Measurements from ENCODE around the gene SPRR2A.
"Not testable (repeated sequence)": the region's sequence is repeated elsewhere in the genome, so short reads cannot be mapped to it uniquely, and the experiment has no call there.

SPRR2A gene

DNA sequence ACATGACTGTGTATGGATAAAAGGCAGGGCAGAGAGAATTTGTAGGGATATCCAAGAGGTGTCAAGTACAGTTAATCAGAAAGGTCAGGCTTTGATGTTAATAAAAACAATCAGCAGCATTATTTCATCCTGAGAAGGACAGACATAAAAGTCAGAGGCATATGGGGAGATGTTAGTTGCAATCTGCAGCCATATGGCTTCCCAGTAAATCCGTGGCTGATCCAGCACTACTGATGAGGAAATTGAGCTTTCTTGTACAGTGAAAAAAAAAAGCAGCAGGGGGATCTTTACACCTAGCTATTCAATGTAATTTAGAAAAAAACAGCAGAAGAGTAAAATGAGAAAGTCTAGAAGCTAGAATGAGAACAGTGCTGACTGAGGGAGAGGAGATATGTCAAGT, 28.5 kb downstream of the SPRR2A start:
- DNase-seq (ENCODE audit: low spot score) = no peak
- TF ChIP-seq, protein P1, sequence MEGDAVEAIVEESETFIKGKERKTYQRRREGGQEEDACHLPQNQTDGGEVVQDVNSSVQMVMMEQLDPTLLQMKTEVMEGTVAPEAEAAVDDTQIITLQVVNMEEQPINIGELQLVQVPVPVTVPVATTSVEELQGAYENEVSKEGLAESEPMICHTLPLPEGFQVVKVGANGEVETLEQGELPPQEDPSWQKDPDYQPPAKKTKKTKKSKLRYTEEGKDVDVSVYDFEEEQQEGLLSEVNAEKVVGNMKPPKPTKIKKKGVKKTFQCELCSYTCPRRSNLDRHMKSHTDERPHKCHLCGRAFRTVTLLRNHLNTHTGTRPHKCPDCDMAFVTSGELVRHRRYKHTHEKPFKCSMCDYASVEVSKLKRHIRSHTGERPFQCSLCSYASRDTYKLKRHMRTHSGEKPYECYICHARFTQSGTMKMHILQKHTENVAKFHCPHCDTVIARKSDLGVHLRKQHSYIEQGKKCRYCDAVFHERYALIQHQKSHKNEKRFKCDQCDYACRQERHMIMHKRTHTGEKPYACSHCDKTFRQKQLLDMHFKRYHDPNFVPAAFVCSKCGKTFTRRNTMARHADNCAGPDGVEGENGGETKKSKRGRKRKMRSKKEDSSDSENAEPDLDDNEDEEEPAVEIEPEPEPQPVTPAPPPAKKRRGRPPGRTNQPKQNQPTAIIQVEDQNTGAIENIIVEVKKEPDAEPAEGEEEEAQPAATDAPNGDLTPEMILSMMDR (IDR thresholded peaks at IDR 0.05; ENCODE audit: borderline replicate concordance, control extremely low read depth, extremely low read depth, insufficient read depth, missing control alignments) = no peak
- in situ Hi-C loops (cut with MboI; ENCODE audit: low sequenced_read_pairs, unreplicated experiment) = no loop called here

DNA sequence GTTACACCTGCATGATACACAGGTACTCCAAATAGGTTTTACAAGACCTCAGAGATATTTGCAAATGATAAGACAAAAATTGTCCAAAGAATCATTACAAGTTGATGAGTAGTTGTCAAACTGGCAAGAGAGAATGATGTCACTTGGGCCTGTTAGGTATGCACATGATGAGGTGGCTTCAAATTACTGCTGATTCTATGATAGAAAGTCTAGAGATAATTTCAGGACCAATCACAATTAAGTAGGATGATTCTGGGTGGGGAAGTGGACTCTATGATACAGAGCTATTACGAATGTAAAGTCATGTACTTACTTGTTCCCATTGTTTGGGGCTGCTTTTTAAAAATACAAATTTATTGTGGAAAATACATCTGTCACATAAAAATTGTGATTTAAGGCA, 31.5 kb downstream of the SPRR2A start:
- in situ Hi-C loops (cut with MboI; ENCODE audit: low sequenced_read_pairs, unreplicated experiment) = no loop called here
- TF ChIP-seq, protein P1 (IDR thresholded peaks at IDR 0.05; ENCODE audit: borderline replicate concordance, control extremely low read depth, extremely low read depth, insufficient read depth, missing control alignments) = no peak
- no peak for DNase-seq (ENCODE audit: low spot score)

DNA sequence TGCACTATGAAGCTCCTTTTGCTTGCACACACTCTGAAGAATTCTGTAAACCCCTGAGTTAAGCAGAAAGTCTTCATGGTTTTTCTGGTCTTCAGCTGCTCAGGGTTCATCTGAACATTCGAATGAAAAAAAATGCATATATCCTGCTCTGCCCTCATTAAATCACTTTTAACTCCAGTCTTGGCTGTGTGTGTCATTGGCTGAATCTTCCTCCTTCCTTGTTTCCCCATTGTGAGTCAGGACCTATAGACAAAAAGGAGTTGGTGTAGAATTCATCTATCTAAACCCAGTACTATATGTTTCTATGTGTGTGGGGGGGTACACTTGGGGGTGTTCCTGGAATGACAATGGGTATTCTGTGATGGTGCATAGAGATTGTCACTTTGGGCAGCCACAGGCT, 32.9 kb downstream of the SPRR2A start:
- DNase-seq (ENCODE audit: low spot score) = no peak

DNA sequence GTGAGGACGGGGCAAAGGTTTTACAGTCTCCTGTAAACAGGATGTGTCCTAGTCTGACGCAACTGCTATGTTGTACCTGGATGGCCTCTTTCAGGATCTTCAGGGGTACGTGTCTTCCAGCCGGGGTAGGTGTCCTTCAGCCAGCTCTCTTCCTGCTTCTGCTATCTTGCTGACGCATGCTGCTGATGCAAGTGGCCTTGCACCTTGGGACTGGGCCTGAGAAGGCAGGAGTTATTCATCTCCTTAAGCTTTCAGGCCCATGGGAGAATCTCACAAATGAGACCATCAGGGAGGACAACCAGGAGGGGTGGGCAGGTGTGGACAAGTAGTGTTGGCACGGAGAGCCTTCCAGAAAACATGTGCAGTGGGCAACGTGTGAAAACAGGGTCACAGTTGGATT, 34.2 kb downstream of the SPRR2A start:
- DNase-seq (ENCODE audit: low spot score) = no peak

More for the DNA sequence above, 32.9 kb downstream of the SPRR2A start:
- TF ChIP-seq, protein P1 (IDR thresholded peaks at IDR 0.05; ENCODE audit: borderline replicate concordance, control extremely low read depth, extremely low read depth, insufficient read depth, missing control alignments) = no peak
- in situ Hi-C loops (cut with MboI; ENCODE audit: low sequenced_read_pairs, unreplicated experiment) = no loop called here

DNA sequence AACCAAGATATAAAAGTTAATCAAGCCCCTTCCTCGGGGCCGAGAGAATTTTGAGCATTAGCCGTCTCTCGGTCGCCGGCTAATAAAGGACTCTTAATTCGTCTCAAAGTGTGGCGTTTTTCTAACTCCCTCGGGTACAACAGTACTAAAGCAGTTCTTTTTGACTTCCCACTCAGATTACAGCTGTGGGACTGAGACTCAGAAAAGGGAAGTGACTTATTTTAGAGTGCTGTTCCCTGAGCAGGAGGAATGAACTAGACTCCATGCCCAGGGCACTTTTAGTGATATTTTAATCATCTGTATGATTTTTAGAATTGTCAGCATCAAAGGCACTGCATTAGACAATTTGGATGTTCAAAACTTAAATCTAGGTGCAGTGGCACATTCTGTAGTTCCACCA, 35.0 kb downstream of the SPRR2A start:
- in situ Hi-C loops (cut with MboI; ENCODE audit: low sequenced_read_pairs, unreplicated experiment); DNase-seq (ENCODE audit: low spot score): not testable (repeated sequence)

More for the DNA sequence above, 34.2 kb downstream of the SPRR2A start:
- in situ Hi-C loops (cut with MboI; ENCODE audit: low sequenced_read_pairs, unreplicated experiment) = no loop called here
- TF ChIP-seq, protein P1 (IDR thresholded peaks at IDR 0.05; ENCODE audit: borderline replicate concordance, control extremely low read depth, extremely low read depth, insufficient read depth, missing control alignments) = no peak

DNA sequence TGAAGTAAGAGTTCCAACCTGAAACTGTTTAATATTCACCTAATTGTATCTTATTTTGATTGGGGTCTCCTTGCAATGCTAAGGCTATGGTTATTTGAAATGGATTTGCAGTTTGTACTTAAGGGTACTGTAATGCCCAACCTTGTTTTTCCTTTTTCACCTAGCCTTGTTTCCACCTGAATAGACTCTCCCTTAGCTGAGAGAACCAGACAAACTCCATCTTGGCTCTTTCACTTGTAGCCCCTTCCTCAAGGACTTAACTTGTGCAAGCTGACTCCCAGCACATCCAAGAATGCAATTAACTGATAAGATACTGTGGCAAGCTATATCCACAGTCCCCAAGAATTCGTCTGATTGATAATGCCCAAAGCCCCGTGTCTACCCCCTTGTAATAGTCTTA, 35.5 kb downstream of the SPRR2A start:
- in situ Hi-C loops (cut with MboI; ENCODE audit: low sequenced_read_pairs, unreplicated experiment) = not testable (repeated sequence)

DNA sequence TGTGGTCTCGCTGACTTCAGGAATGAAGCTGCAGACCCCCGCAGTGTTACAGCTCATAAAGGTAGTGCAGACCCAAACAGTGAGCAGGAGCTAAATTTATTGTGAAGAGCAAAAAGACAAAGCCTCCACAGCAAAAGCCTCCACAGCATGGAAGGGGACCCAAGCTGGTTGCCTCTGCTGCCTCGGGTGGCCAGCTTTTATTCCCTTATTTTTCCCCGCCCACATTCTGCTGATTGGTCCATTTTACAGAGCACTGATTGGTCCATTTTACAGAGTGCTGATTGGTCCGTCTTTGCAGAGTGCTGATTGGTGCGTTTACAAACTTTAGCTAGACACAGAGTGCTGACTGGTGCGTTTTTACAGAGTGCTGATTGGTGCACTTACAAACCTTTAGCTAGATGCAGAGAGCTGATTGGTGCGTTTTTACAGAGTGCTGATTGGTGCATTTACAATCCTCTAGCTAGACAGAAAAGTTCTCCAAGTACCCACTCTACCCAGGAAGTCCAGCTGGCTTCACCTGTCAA, 46.0 kb downstream of the SPRR2A start:
- in situ Hi-C loops (cut with MboI; ENCODE audit: low sequenced_read_pairs, unreplicated experiment); DNase-seq (ENCODE audit: low spot score): not testable (repeated sequence)

More for the DNA sequence above, 35.5 kb downstream of the SPRR2A start:
- not testable (repeated sequence) for DNase-seq (ENCODE audit: low spot score)
